Cardiac muscle cell (in vitro differentiated cells and primary cell): ENCODE data around the gene DDN. TPM values are rescaled to one million over a fixed set of nuclear protein-coding genes. Genes with fewer than 3 reads are reported as not detected.
A peak's percentile ranks its signal among the peaks of the same experiment; 100 is the strongest.

Experiments used
- DNase-seq, 2 donors: peaks; one replicate each; pipeline versions ENCODE4 v3.0.0 to v3.0.0-alpha.2; 2010 to 2017; ENCODE audit warnings: low read depth in 1 of 2, low spot score in 1 of 2
- H3K27ac ChIP-seq: fragments of 200-600 bp; sonication (generic); 2 replicates; pipeline ENCODE4 v1.5.1; 2016
- H3K27me3 ChIP-seq: fragments of 200-600 bp; sonication (generic); 2 replicates; pipeline ENCODE4 v1.6.0; 2016; ENCODE audit warnings: control low read depth
- H3K36me3 ChIP-seq: fragments of 200-600 bp; sonication (generic); 2 replicates; pipeline ENCODE4 v1.5.1; 2016; ENCODE audit warnings: control low read depth
- H3K4me1 ChIP-seq: fragments of 200-600 bp; sonication (generic); 2 replicates; pipeline ENCODE4 v1.8.1; 2017; ENCODE audit warnings: low read depth, mild to moderate bottlenecking, mixed run types
- H3K4me3 ChIP-seq: fragments of 200-600 bp; sonication (generic); 2 replicates; pipeline ENCODE4 v1.5.1; 2016; ENCODE audit warnings: mild to moderate bottlenecking
- H3K9me3 ChIP-seq: fragments of 200-600 bp; sonication (generic); 2 replicates; pipeline ENCODE4 v1.5.1; 2017; ENCODE audit warnings: low read depth, mild to moderate bottlenecking, control low read depth
- CTCF ChIP-seq: IDR thresholded peaks from 2 replicates; pipeline ENCODE4 v1.5.1; 2012; ENCODE audit warnings: low read depth, mild to moderate bottlenecking, low read length
- polyA plus RNA-seq: library from polyadenylated mRNA; unstranded; fragments of >200 nt; fragmentation: Nextera tagmentation; extraction: Ambion mirVana; gene quantifications from 2 replicates; pipeline ENCODE4 v1.2.1, GENCODE V29; 2016
- total RNA-seq: library from RNA; depleted of rRNA; stranded (reverse); fragments of >200 nt; gene quantifications from 2 replicates; pipeline ENCODE4 v1.2.3, GENCODE V29; 2016

DDN gene
- total RNA-seq (4.4 and 5.4 TPM in 2 replicates), polyA plus RNA-seq (2.1 and 3.0 TPM in 2 replicates)

- peaks cover 41% of the 10 kb centered on the region for H3K27me3 ChIP-seq
- TF ChIP-seq CTCF: no peak
- peaks cover 3% of the 10 kb centered on the region for H3K36me3 ChIP-seq
- peaks cover 13% of the 10 kb centered on the region for H3K4me1 ChIP-seq
- H3K4me3 ChIP-seq: peak within 1 kb of the TSS; percentile 27
- peak; percentile 37 to 83 for DNase-seq
- H3K27ac ChIP-seq: peak within 1 kb of the TSS; percentile 45
- H3K9me3 ChIP-seq: no peaks in the 10 kb centered on the region
These were observed at the start of gene DDN for GRCh38 chr12:48999371-49000131. TSS of gene DDN (minus strand) at chr12:48999375. CDS start at chr12:48999287, 88 bp downstream.

- no peaks in the 10 kb centered on the region for H3K4me1 ChIP-seq
- no peaks in the 10 kb centered on the region for H3K9me3 ChIP-seq
- H3K4me3 ChIP-seq: no peak overlapping the region
- peaks cover 76% of the 10 kb centered on the region for H3K36me3 ChIP-seq
- H3K27ac ChIP-seq: no peak overlapping the region
- no peaks in the 10 kb centered on the region for H3K27me3 ChIP-seq
- DNase-seq: no peak
- no peak for TF ChIP-seq CTCF
These were observed 49.8 kb upstream of the DDN start for GRCh38 chr12:49048953-49049352.

DNA sequence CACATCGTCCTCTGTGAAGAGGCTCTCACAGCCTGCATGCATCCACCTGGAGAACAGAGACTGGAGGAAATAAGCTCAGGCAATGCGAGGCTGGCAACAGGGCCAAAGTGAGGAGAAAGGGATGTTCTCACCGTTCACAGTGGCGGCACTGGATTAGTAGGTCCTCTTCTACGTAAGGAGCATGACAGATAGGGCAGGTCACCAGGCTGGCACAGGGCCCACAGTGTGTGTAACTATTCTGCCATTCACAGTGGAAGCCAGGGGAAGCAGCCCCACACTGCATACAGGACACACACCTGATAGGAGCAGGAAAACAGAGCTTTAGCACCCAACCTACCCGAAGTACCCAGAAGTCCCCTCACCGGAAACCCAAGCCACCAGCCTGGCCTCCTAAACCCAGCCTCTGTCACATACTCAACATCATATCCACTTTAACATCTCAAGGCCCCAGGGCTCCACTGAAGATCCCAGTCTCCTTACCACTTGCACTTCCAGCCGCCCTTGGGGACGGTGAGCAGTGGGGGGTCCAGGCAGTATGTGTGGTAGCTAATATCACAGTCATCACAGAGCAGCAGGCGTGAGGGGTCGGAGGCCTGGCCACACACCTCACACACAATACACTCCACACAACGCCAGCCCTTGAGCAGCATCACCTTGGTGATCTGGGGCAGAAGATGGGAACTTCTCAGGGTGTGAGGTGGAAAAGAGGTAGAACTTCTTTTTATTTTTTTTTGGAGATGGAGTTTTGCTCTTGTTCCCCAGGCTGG lies 47.1 kb upstream of the DDN start:
- Histone ChIP-seq H3K27ac (no peak overlapping the region), H3K36me3 (peaks cover 80% of the 10 kb centered on the region), H3K27me3 (no peaks in the 10 kb centered on the region), H3K4me3 (no peak overlapping the region), H3K4me1 (no peaks in the 10 kb centered on the region), H3K9me3 (no peaks in the 10 kb centered on the region)
- no peak for DNase-seq
- no peak for TF ChIP-seq CTCF

GRCh38 chr12:49044660-49045059 lies 45.5 kb upstream of the DDN start:
- Histone ChIP-seq H3K4me3 (no peak overlapping the region), H3K27ac (no peak overlapping the region), H3K27me3 (no peaks in the 10 kb centered on the region), H3K4me1 (no peaks in the 10 kb centered on the region), H3K36me3 (peaks cover 79% of the 10 kb centered on the region), H3K9me3 (no peaks in the 10 kb centered on the region)
- no peak for TF ChIP-seq CTCF
- no peak for DNase-seq

GRCh38 chr12:49043856-49044258 lies 44.7 kb upstream of the DDN start:
- TF ChIP-seq CTCF: peak; percentile 69
- H3K36me3 ChIP-seq: peaks cover 77% of the 10 kb centered on the region
- DNase-seq: peak; percentile 62 to 69
- H3K27me3 ChIP-seq: no peaks in the 10 kb centered on the region
- no peaks in the 10 kb centered on the region for H3K4me1 ChIP-seq
- no peak overlapping the region for H3K27ac ChIP-seq
- H3K4me3 ChIP-seq: no peak overlapping the region
- no peaks in the 10 kb centered on the region for H3K9me3 ChIP-seq
